ELR (cell line): Measurements from ENCODE around the gene TMED4.
"Not testable (repeated sequence)": the region's sequence is repeated elsewhere in the genome, so short reads cannot be mapped to it uniquely, and the experiment has no call there.

Source experiments
- DNase-seq: peaks from one replicate; pipeline ENCODE4 v3.0.0-alpha.2; 2015; ENCODE audit warnings: low read depth

Gene TMED4

GRCh38 chr7:44607141-44608068 is 25.4 kb upstream of the TMED4 start:
- DNase-seq: no peak

- peak; percentile 100 for DNase-seq
Observed at GRCh38 chr7:44606341-44607140, 24.5 kb upstream of the TMED4 start, which contains the start of gene OGDH. Gene OGDH, plus strand, starts transcription at chr7:44606627. Its CDS starts 17,717 bp downstream, at chr7:44624344.

- no peak for DNase-seq
Observed at GRCh38 chr7:44604941-44605340, 22.9 kb upstream of the TMED4 start.

GRCh38 chr7:44603193-44603592 is 21.2 kb upstream of the TMED4 start:
- no peak for DNase-seq

- DNase-seq: no peak
Observed at GRCh38 chr7:44602576-44602910, 20.5 kb upstream of the TMED4 start.

- no peak for DNase-seq
Observed at GRCh38 chr7:44599222-44599621, 17.2 kb upstream of the TMED4 start.

- DNase-seq: not testable (repeated sequence)
Observed at GRCh38 chr7:44597181-44597580, 15.2 kb upstream of the TMED4 start.

- no peak for DNase-seq
Observed at GRCh38 chr7:44595934-44596635, 14.1 kb upstream of the TMED4 start.

GRCh38 chr7:44590910-44591309 is 8.9 kb upstream of the TMED4 start:
- no peak for DNase-seq

- peak; percentile 79 for DNase-seq
Observed at GRCh38 chr7:44587843-44588711, 6.0 kb upstream of the TMED4 start.

- no peak for DNase-seq
Observed at GRCh38 chr7:44583146-44583865, 1.3 kb upstream of the TMED4 start.

- DNase-seq: peak; percentile 29
Observed at GRCh38 chr7:44580945-44581878, 819 bp downstream of the TMED4 start.

- DNase-seq: no peak
Observed at GRCh38 chr7:44576228-44576627, 5.8 kb downstream of the TMED4 start.

- no peak for DNase-seq
Observed at GRCh38 chr7:44575054-44575453, 7.0 kb downstream of the TMED4 start.

- DNase-seq: no peak
Observed at GRCh38 chr7:44574287-44574872, 7.7 kb downstream of the TMED4 start.

- peak; percentile 97 for DNase-seq
Observed at GRCh38 chr7:44573464-44574286, 8.4 kb downstream of the TMED4 start, which contains the start of gene DDX56. Gene DDX56, minus strand, starts transcription at chr7:44573908. Its CDS starts 13 bp downstream, at chr7:44573895.

GRCh38 chr7:44572771-44573170 is 9.3 kb downstream of the TMED4 start:
- no peak for DNase-seq

- DNase-seq: no peak
Observed at GRCh38 chr7:44569959-44570358, 12.1 kb downstream of the TMED4 start.
